GM19467 (cell line): ENCODE measurements around the gene PCED1B.

Experiments used
- ATAC-seq: cut with Tn5 transposase; IDR thresholded peaks from one replicate; pipeline ENCODE4 v1.9.1; 2021; ENCODE audit warnings: mild to moderate bottlenecking, moderate library complexity; ENCODE audit not compliant: unreplicated experiment

PCED1B gene

DNA sequence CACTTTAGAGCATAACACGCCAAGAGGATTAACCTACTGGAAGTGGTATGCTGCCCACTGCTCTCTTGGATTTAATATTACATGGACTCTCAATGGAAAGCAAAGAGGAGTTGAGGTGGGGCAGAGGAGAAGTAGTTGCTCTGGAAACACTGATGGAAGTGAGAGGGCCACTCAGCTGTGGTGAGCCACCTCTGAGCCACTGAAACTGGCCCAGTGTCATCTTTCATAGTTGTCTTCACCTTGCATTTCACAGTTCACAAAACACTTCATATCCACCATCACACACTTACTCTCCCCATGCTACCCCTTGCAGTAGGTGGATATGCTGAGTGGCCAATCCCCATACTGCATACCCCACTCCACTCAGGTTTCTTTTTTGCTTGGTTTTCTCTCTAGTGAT is 12.2 kb upstream of the PCED1B start:
- no peak for ATAC-seq

DNA sequence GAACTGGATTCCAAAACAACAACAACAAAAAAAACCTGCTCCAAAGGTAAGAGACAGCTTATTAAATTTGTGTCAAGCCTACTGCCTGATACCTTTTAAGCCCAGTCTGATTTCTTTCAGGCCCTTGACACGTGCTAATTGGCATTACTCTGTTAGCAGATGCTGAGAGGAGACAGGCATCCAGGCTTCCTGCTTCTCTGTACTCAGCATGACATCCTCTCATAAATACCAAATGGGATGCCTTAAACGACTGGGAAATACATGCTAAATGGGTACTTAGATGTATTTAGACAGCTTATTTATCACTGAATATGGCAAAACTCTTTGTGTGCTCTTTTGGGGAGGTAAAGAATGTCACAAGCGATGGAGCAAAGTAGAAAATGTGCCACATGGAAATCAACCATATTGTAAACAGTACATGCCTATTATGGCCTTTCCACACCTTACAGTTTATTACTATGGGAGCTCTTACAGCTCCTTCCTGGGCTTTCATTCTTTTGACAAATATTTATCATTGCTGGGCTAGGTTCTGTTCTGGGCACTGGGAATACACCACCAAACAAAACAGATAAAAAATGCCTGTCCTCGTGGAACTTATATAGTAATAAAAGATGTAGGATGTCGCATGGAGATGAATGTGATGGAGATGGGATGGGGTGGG is 11.5 kb upstream of the PCED1B start:
- no peak for ATAC-seq

- ATAC-seq: no peak
These were observed 10.9 kb upstream of the PCED1B start for GRCh38 chr12:47068539-47068938.

GRCh38 chr12:47070310-47070709 is 9.1 kb upstream of the PCED1B start:
- no peak for ATAC-seq

GRCh38 chr12:47071241-47071852 is 8.1 kb upstream of the PCED1B start:
- no peak for ATAC-seq

GRCh38 chr12:47073951-47074350 is 5.5 kb upstream of the PCED1B start:
- ATAC-seq: no peak

DNA sequence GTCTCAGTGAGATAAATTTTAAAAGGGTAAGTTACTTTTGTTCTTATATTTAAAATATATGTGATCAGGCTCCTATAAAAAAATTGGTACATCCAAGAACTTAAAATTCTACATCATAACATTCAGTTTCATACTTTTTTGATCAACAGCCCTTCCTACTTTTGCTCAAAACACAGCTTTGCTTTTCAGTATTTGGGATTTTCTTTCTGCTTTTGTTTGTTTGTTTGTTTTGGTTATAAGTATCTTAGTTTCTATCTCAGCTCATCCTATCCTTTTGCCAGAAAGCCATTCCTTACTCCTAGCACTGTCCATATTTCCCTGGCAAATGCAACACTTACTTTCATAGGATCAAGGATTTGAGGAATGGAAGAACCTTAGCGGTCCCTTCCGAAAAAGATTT is 4.7 kb upstream of the PCED1B start:
- ATAC-seq: no peak

DNA sequence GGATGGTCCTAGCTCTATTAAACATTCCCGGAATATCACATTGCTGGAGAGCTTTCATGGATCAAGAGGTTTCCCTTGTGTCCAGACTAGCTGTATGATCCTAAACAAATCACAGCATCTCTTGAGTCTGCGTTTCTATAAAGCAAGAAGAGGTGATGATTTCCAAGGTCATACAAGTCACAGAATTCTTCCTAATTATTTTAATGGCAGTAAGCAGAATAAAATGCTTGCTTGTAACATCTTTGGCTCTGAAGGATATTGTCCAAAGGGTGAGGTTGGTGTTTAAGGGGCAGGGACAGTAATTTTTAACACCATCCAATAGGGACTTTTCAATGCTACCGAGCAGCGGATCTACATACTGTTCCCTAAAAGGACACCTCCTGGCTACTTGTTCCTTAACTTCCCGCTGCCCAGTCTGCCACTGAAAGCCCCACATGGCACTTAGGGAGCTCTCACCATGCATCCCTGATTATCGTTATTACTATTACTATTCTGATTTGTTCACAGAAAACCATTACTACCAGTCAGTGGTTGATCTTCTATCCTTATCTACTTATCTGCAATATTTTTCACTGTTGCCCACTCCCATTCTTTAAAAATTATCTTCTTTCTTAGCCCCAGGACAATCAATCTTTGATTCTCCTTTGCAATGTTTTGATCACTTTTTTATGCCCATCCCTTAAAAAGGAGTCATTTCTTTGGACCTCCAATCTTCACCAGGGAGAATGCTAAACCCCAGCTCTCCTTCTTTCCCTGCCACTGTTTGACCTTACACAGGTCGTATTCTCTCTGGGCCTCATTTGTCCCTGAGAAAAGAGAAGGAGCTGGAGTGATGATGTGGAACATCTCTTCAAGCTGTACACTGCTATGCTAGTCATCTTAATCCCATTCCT is 4.0 kb upstream of the PCED1B start:
- ATAC-seq: no peak

DNA sequence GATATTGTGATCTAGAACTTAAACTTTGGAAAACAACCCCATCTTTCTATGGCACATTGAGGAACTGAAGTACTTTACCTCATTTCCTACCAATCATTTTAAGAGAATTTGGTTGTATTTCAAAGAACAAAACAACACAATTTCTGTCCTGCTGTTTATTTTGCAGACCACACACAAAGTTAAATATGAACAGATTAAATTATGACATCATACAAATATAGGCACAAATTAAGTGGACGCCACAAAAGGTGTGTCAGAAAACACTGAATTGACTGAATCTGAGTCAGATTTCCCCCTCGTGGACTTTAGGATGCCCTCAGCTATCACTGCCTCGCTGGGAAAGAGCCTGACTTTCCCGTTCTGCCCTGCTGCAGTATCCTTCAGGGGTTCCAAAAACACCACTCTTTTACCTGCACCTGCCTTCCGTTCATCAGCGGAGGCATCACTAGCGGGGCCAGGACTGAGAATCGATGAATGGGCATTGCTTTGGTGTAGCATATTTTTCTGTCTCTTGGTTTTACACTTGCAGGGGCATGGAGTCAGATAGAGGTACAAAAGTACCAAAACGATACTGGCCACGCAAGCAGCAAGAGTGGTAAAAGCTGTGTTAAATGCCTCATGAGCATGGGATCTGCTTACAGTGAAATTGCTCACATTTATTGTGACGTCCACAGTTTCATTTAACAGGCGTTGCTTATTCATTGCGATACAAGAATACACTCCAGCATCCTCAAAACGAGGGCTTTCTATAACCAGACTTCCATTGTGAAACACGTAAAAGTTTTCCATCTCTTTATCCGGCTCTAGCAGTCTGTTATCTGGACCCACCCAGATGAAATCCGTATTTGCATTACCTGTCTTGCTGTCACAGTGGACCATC is 2.0 kb upstream of the PCED1B start:
- ATAC-seq: no peak

- no peak for ATAC-seq
These were observed 1.4 kb upstream of the PCED1B start for GRCh38 chr12:47078086-47078395.

DNA sequence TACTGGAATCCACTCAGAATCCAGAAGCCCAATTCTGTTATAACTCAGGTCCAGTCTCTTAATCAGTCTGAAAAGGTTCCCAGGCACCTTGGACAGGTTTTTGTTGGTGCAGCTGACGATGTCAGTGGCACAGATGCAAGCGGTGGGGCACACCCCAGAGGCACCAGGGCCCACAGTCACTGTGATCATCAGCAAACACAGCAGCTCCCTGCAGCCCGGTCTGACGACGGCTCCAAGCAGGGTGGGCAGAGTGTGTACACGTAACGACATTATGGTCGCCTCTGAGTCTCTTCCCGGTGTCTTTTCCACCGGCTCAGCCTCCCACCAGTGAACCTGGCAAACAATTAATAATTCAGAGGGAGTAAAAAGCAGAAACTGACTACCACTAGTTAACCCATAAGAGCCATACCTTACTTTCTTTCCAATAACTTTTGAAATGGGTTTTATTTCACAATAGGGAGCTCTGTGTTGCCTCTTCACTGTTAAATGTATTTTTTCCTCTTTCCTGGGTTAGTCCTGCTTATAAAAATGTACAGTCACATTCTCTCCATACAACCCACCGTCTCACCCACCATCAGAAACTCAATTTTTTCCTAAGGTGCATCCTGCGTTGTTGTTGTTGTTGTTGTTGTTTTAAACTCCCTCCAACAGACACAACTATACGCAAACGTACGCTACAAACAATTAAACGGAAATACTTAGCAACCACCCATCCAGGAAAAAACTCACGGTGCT is 521 bp upstream of the PCED1B start:
- no peak for ATAC-seq

- peak; percentile 16 for ATAC-seq
These were observed 732 bp downstream of the PCED1B start for GRCh38 chr12:47079981-47080724.

GRCh38 chr12:47080725-47081502 is 1.5 kb downstream of the PCED1B start:
- no peak for ATAC-seq

DNA sequence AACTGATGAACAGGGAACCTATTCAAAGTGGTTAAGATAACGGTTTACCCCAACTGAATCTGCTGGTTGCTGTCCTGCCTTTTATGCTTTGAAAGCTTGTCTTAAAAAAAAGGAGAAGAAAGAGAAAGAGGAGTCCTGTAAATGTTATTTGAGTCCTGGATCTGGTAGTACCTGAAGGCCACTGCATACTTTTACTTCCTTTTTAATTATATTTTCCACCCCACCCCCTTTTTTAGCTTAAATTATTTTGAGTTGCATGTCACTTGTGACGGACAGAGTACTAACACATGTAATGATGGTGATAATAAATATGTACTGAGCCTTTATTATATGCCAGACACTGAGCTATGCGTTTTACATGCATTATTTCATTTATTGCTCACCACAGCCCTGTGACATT is 2.9 kb downstream of the PCED1B start:
- ATAC-seq: no peak

DNA sequence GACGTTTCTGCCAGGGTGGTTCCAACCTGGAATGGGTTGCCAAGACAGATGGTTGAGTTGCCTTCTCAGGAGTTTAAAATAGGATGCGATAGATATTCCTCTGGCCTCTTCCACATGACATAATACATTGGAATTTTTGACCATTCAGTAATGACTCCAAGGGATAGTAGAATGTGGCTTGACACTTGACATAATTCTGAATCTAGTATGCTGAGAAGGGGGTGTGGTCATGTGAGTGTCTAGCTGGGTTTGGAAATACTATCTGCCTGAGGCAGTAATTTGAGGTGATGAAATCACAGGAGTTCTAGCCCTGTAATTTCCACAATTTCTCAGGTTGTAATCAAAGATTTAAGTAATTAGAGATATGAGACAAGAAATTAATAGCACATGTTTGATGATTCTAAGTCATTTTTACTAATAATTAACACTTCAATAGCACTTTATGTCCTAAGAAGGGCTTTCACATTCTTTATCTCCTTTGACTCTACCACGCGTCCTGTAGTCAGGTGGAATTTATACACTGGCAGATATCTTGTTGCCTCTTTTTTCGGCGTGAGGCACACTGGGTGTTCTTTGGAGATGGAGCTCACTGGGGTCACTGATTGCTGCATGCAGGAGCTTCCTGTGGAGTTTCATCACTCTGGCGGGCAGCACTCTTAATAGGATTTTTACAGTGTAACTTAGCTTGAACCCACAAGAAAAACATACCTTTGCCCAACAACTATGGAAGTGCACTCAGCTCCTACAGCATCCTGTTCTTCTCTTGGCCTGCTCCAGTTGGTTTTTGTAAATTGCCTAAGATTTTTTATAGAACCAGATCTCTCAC is 3.6 kb downstream of the PCED1B start:
- no peak for ATAC-seq

- ATAC-seq: no peak
These were observed 4.8 kb downstream of the PCED1B start for GRCh38 chr12:47084172-47084571.

- no peak for ATAC-seq
These were observed 6.4 kb downstream of the PCED1B start for GRCh38 chr12:47085815-47086252.

DNA sequence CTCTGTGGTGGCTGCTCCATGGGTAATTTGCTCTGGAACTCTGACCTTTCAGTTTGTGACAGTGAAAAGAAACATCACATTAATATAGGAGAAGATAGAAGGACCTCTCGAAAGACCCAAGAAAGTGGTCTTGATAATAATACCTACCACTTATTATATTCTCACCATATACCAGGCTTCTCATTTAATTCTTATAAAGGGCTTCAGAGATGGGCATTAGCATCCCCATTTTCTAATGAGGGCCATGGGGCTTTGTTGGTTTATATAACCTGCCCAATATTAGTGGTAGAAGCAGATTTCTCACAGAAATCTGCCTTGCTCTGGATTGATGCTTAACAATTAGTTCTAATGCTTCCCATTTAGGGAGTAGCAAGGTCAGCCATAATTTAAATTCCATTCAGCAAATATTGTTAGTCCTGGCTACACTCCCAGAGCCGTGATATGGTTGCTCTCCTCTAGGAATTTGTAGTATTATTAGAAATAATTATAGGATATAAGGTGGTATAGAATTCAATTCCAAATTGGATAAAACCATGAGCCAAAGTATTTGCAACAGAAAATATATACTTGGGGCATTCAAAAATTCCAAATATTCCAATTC is 7.8 kb downstream of the PCED1B start:
- no peak for ATAC-seq
